ENCODE measurements around the gene URGCP.
"Not testable (repeated sequence)": the region's sequence is repeated elsewhere in the genome, so short reads cannot be mapped to it uniquely, and the experiment has no call there.

URGCP gene

GRCh38 chr7:43834463-43835251 lies 71.7 kb downstream of the URGCP start:
- peak in 2 of 3 donors; percentile 3 to 9 for DNase-seq (ENCODE audit: low read depth in 3 of 3, low spot score in 1 of 3)

GRCh38 chr7:43830917-43831316 lies 75.5 kb downstream of the URGCP start:
- not testable (repeated sequence) for DNase-seq (ENCODE audit: low read depth in 3 of 3, low spot score in 1 of 3)

Measured in stimulated activated CD4-positive, alpha-beta T cell treated with anti-CD3 and anti-CD28 coated beads, TNF-alpha, amount 100 ng/mL, for 1 hour (primary cell).